CD14-positive monocyte (primary cell): ENCODE measurements around the gene HMGXB4. TPM values are rescaled to one million over a fixed set of nuclear protein-coding genes. Genes with fewer than 3 reads are reported as not detected.

Source experiments
- DNase-seq, 3 donors: peaks; one replicate each; pipeline ENCODE4 v3.0.0-alpha.2; 2011 to 2022
- H2AFZ ChIP-seq: 2 replicates; pipeline ENCODE4 v1.6.0; 2012; ENCODE audit warnings: mild to moderate bottlenecking, low read depth, low read length, inconsistent platforms; ENCODE audit not compliant: insufficient read depth, poor library complexity, severe bottlenecking
- H3K27ac ChIP-seq, 2 donors: 1 replicate in 1 of 2; 2 replicates in 1 of 2; pipeline ENCODE4 v1.5.1; 2012 to 2013; ENCODE audit warnings: low read length in 2 of 2, control low read depth in 1 of 2, inconsistent platforms in 1 of 2, low read depth in 1 of 2, mild to moderate bottlenecking in 1 of 2
- H3K27me3 ChIP-seq, 2 donors: one replicate each; pipeline versions ENCODE4 v1.6.0 to v1.6.1; 2011 to 2013; ENCODE audit warnings: low read length in 2 of 2; ENCODE audit not compliant: control insufficient read depth in 2 of 2, insufficient read depth in 2 of 2
- H3K36me3 ChIP-seq, 2 donors: replicated peaks in 1 of 2; 1 replicate in 1 of 2; 2 replicates in 1 of 2; pipeline versions ENCODE4 v1.5.1 to v1.6.1; 2012 to 2013; ENCODE audit warnings: low read length in 2 of 2, control low read depth in 1 of 2, inconsistent platforms in 1 of 2, mild to moderate bottlenecking in 1 of 2; ENCODE audit not compliant: insufficient read depth in 2 of 2, control insufficient read depth in 1 of 2
- H3K4me1 ChIP-seq, 2 donors: 1 replicate in 1 of 2; 2 replicates in 1 of 2; pipeline versions ENCODE4 v1.5.1 to v1.6.1; 2012 to 2013; ENCODE audit warnings: low read length in 2 of 2, control low read depth in 1 of 2, inconsistent platforms in 1 of 2, mild to moderate bottlenecking in 1 of 2, moderate library complexity in 1 of 2; ENCODE audit not compliant: insufficient read depth in 2 of 2, control insufficient read depth in 1 of 2
- H3K4me2 ChIP-seq: replicated peaks from 2 replicates; pipeline ENCODE3; 2012; ENCODE audit warnings: low read length, moderate library complexity, mild to moderate bottlenecking; ENCODE audit not compliant: poor library complexity, severe bottlenecking; ENCODE audit errors: extremely low read depth
- H3K4me3 ChIP-seq, 3 experiments: fragments of 200-600 bp in 1 of 3; sonication (generic) in 1 of 3; replicated peaks in 1 of 3; 1 replicate in 2 of 3; 2 replicates in 1 of 3; pipeline ENCODE4 v1.5.1; 2011 to 2013; ENCODE audit warnings: low read length in 3 of 3, mild to moderate bottlenecking in 3 of 3, control low read depth in 2 of 3, low read depth in 2 of 3, inconsistent platforms in 1 of 3, moderate library complexity in 1 of 3
- H3K79me2 ChIP-seq: 2 replicates; pipeline ENCODE4 v1.6.0; 2012; ENCODE audit warnings: mild to moderate bottlenecking, control low read depth, inconsistent platforms, low read length, moderate library complexity; ENCODE audit not compliant: insufficient read depth
- H3K9ac ChIP-seq: 2 replicates; pipeline ENCODE4 v1.6.0; 2017; ENCODE audit warnings: low read length, mild to moderate bottlenecking; ENCODE audit not compliant: insufficient read depth, poor library complexity, severe bottlenecking
- H3K9me3 ChIP-seq, 2 donors: replicated peaks in 1 of 2; 1 replicate in 1 of 2; 2 replicates in 1 of 2; pipeline versions ENCODE4 v1.5.1 to v1.6.1; 2012 to 2013; ENCODE audit warnings: low read length in 2 of 2, control low read depth in 1 of 2; ENCODE audit not compliant: control insufficient read depth in 1 of 2, insufficient read depth in 1 of 2
- H4K20me1 ChIP-seq: 2 replicates; pipeline ENCODE4 v1.6.0; 2012; ENCODE audit warnings: mild to moderate bottlenecking, low read length, control low read depth, moderate library complexity; ENCODE audit not compliant: insufficient read depth
- H3K27ac Mint-ChIP-seq, 7 donors: one replicate each; pipeline ENCODE4 v1.8.0; 2020; ENCODE audit warnings: mild to moderate bottlenecking in 7 of 7, mixed read lengths in 7 of 7, moderate library complexity in 6 of 7, inconsistent platforms in 2 of 7
- H3K27me3 Mint-ChIP-seq, 3 donors: one replicate each; pipeline ENCODE4 v1.8.0; 2021 to 2022; ENCODE audit warnings: low read depth in 3 of 3, mild to moderate bottlenecking in 3 of 3, mixed read lengths in 3 of 3, moderate library complexity in 3 of 3, inconsistent platforms in 1 of 3
- H3K36me3 Mint-ChIP-seq, 2 donors: one replicate each; pipeline ENCODE4 v1.8.0; 2020; ENCODE audit warnings: mixed read lengths in 2 of 2, inconsistent platforms in 1 of 2, mild to moderate bottlenecking in 1 of 2
- H3K4me1 Mint-ChIP-seq: one replicate; pipeline ENCODE4 v1.8.0; 2020; ENCODE audit warnings: mild to moderate bottlenecking, mixed read lengths
- H3K4me3 Mint-ChIP-seq, 2 donors: one replicate each; pipeline ENCODE4 v1.8.0; 2020; ENCODE audit warnings: mild to moderate bottlenecking in 2 of 2, mixed read lengths in 2 of 2, moderate library complexity in 1 of 2
- H3K9me3 Mint-ChIP-seq, 7 donors: one replicate each; pipeline ENCODE4 v1.8.0; 2020 to 2022; ENCODE audit warnings: mixed read lengths in 7 of 7, mild to moderate bottlenecking in 6 of 7, moderate library complexity in 6 of 7, inconsistent platforms in 2 of 7
- CTCF ChIP-seq: fragments of 200-600 bp; IDR thresholded peaks from one replicate; pipeline ENCODE4 v1.8.0; 2022; ENCODE audit warnings: antibody characterized with exemption, mild to moderate bottlenecking
- WGBS: methylation state at CpG from one replicate; pipeline ENCODE4 v1.1.5; 2013; ENCODE audit warnings: missing lambda C conversion rate; ENCODE audit not compliant: insufficient coverage; 5-methylcytosine and 5-hydroxymethylcytosine counted together
- intact Hi-C, 2 donors: fragments of 100-400 bp; cut with micrococcal nuclease; formaldehyde crosslinking; loops; one replicate each; pipeline versions ENCODE4 v1.15.0 to v1.15.1; 2023
- polyA plus RNA-seq, 3 donors: library from polyadenylated mRNA; depleted of rRNA in 1 of 3; unstranded in 2 of 3; stranded (reverse) in 1 of 3; fragments of 300-500 nt in 2 of 3; fragments of >200 nt in 1 of 3; fragmentation: Illumina TruSeq in 2 of 3; gene quantifications; 1 replicate in 2 of 3; 2 replicates in 1 of 3; pipeline ENCODE4 v1.2.3, GENCODE V29; 2012 to 2021

The HMGXB4 gene
- polyA plus RNA-seq, 3 donors: 6.3 to 11.4 (median 8.1) TPM

GRCh38 chr22:35312198-35313059 is 55.1 kb downstream of the HMGXB4 start:
- intact Hi-C loops: no loop called here
- 76% methylated on average over 12 of the region's 13 CpGs for WGBS
- H3K4me2 ChIP-seq: no peak overlapping the region

More at GRCh38 chr22:35312198-35313059, 55.1 kb downstream of the HMGXB4 start:
- Histone ChIP-seq H3K4me1 (peaks cover 17 to 27% of the 10 kb centered on the region in 2 donors), H3K27ac (peak overlapping the region in 1 of 2 donors; percentile 53), H3K36me3 (peaks cover 35 to 81% of the 10 kb centered on the region in 2 donors), H3K27me3 (no peaks in the 10 kb centered on the region), H2AFZ (no peak overlapping the region), H3K9me3 (no peaks in the 10 kb centered on the region), H3K9ac (peak overlapping the region; percentile 4), H3K4me3 (no peak overlapping the region), H3K79me2 (peaks cover 100% of the 10 kb centered on the region), H4K20me1 (peaks cover 100% of the 10 kb centered on the region)
- Mint-ChIP-seq H3K4me1 (peaks cover 43% of the 10 kb centered on the region), H3K27me3 (peaks cover 0 to 2% (median 0%) of the 10 kb centered on the region in 3 donors), H3K27ac (peak overlapping the region in 5 of 7 donors; percentile 6 to 95 (median 30)), H3K9me3 (peaks cover 0 to 3% (median 0%) of the 10 kb centered on the region in 7 donors), H3K4me3 (no peak overlapping the region), H3K36me3 (peaks cover 85 to 86% of the 10 kb centered on the region in 2 donors)
- peak in 2 of 3 donors; percentile 33 to 49 for DNase-seq
- TF ChIP-seq CTCF: no peak
